Mononuclear cell (primary cell): ENCODE results near the gene TBKBP1. TPM values are rescaled to one million over a fixed set of nuclear protein-coding genes. Genes with fewer than 3 reads are reported as not detected.

Experiments used
- H3K27me3 ChIP-seq: 2 replicates; pipeline ENCODE4 v1.6.0; 2011; ENCODE audit warnings: low read length, control low read depth; ENCODE audit not compliant: insufficient read depth
- H3K4me1 ChIP-seq: 2 replicates; pipeline ENCODE4 v1.5.1; 2011; ENCODE audit warnings: mild to moderate bottlenecking, low read length, control low read depth; ENCODE audit not compliant: insufficient read depth
- H3K4me3 ChIP-seq: 2 replicates; pipeline ENCODE4 v1.5.1; 2011; ENCODE audit warnings: mild to moderate bottlenecking, low read length, moderate library complexity
- H3K9me3 ChIP-seq: 2 replicates; pipeline ENCODE4 v1.5.1; 2011; ENCODE audit warnings: low read depth, mild to moderate bottlenecking, control low read depth, low read length
- total RNA-seq: library from RNA; depleted of rRNA; stranded (reverse); fragments of >200 nt; gene quantifications from one replicate; pipeline ENCODE4 v1.2.3, GENCODE V29; 2012

The TBKBP1 gene
- total RNA-seq, 1 donor, result 4.7 TPM

DNA sequence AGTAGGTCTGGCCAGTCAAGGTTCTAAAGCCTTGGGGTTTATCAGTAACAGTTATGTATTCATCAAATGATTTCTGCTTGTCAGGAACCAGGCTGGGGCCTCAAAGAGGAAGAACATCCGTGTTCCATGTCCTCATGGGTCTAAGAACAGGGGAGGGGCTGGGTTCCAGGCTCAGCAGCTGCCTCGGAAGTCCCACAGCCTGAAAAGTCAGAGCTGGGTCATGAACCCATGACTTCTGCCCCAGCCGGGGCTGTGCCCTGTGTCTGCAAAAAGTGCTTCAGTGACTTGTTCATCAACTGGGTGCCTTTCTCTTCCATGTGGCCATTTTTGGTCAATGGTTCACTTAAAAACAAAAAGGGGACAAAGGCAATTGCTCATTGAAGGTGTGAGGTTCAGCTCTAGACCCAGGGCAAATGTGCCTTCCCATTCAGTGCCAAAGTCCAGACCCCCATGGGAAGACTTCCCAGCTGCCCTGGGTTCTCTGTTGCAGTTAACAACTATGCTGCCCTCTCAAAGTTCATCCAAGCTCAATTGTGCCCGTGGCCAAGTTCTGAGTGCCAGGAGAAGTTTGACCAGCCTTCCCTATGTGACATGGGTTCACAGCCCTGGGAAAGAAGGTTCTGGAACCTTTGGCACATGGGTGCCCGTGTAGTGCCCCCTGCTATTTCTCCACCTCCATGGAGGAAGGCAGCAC lies 18.5 kb downstream of the TBKBP1 start:
- Histone ChIP-seq H3K4me1 (peaks cover 58% of the 10 kb centered on the region), H3K9me3 (no peaks in the 10 kb centered on the region), H3K27me3 (no peaks in the 10 kb centered on the region), H3K4me3 (no peak overlapping the region)

DNA sequence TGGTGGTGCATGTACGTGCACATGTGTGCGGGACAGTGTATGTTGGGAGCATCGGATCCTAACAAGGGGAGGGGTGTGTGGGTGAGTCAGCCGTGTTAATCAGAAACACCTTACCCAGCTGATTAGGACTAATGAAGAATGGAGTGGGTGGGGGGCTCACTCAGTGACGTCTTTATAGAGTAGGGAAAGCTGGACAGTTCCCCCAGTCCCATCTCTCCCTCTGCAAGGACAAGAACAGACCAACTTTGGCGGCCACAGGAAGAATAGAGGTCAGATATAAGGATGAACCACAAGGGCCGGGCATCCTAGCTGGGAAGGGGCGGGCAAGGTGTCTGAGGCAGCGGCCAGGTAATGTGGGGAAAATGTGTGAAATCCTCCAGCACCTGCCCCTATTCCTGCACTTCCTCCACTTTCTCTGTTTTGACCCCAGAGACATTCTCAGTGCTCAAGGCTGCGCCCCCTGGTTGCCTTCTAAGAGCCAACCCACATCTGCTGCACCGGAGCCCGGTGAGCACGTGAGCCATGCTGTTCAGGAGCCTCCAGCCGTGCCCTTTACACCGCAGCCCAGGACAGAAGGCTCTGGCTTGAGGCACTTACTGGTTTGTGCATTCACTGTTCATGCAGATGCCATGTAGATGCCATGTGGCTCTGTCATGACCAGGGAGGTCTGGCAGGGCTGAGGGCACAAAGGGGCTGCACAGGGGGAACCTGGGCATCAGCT lies 20.2 kb downstream of the TBKBP1 start:
- Histone ChIP-seq H3K27me3 (no peaks in the 10 kb centered on the region), H3K4me3 (no peak overlapping the region), H3K4me1 (peaks cover 68% of the 10 kb centered on the region), H3K9me3 (no peaks in the 10 kb centered on the region)

DNA sequence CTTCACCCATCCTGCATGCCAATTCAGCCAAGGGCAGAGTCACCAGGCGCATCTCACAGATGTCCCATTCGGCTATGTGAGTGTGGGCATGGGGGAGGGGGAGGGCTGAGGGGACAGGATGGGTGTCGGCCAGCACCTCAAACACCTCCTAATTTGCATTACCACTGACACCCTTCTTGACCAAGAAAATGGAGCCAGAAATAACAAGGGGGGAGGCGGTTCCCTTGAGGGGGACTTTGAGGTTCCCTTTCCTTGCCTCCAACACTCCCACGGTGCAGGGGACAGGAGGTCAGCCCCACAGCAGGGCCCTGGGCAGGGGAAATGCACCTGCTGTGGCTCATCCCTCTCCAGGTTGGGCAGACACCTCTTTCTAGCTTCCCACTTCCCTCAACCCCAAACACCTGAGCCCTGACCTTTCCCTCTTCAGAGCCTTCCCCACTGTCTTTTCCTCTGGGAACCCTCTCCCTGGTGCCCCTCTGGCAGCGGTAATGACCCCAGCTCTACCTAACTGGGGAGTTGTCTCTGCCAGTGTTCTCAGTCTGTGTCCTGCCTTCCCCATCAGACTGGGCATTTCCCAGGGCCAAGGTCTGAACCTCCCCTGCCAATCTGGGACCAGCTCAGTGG lies 20.9 kb downstream of the TBKBP1 start:
- H3K27me3 ChIP-seq, result peaks cover 3% of the 10 kb centered on the region
- H3K9me3 ChIP-seq, result no peaks in the 10 kb centered on the region
- H3K4me3 ChIP-seq, result no peak overlapping the region
- H3K4me1 ChIP-seq, result peaks cover 75% of the 10 kb centered on the region

DNA sequence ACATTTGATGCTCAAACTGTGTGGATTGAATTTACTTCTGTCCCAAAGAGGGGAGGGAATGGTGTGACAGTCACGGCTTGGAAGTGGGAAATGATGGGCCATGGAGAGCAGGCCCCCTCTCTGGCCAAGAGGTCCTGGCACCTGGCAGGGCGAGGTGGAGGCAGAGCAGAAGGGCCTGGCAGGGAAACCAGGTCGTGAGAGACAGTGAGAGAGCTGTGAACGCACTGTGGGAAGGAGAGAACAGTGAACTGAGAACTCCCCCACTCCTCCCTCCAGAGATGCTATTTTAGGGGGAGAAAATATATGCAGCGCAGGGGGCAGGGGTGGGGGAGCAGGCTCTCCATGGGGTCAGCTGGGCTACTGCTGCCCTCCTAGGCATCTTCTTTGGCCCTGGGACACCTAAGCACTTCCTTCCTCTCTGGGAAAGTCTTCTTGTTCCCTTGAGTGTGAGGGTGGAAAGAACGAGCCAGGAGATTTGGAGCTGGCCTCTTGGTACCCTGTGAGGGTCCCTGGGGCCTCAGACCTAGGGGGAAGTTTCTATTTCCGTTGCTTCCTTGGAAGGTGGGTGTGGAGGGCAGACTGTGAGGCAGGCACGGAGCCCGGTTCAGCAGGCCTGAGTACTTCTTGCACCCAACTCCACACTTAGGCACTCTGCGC lies 21.8 kb downstream of the TBKBP1 start:
- H3K27me3 ChIP-seq, result peaks cover 3% of the 10 kb centered on the region
- no peaks in the 10 kb centered on the region for H3K9me3 ChIP-seq
- no peak overlapping the region for H3K4me3 ChIP-seq
- peaks cover 84% of the 10 kb centered on the region for H3K4me1 ChIP-seq

DNA sequence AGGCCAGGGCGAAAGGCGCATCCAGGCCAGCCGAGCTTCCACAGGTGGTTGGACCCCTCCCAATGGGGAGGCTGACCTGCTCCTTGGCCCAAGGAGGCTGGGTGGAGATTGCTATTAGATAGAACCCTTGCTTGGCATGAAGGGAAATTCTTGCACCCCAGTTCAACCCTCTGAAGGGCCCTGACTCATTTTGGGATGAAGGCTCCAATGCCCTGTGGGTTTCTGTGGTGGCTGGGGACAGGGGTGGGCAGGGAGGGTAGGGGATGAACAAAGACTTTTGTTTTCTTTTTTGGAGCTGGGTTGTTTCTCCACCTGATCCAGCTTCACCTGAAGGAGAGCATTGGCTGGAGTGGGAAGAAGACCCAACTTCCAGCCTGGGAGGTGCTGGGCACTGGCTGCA lies 22.4 kb downstream of the TBKBP1 start:
- Histone ChIP-seq H3K27me3 (peaks cover 6% of the 10 kb centered on the region), H3K9me3 (no peaks in the 10 kb centered on the region), H3K4me3 (no peak overlapping the region), H3K4me1 (peaks cover 90% of the 10 kb centered on the region)

DNA sequence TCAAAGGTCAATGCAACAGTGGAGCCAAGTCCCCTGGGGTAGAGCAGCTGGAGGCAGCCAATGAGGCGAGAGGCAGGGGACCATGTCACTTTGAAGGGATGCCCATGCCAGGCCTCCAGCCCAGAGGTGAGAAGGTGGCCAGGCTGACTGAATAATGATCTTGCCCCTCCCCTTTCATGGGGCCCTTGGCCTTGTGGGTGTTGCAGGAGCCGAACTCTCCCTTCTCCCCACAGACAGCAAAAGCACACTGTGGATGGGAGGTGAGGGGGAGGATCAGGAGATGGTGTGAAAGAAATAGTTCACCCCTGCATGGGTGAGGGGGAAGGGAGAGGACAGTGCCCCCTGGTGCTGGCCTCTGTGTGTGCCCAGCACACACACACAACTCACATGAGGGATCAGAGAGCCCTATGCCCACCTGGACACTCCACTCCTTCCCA lies 23.3 kb downstream of the TBKBP1 start:
- Histone ChIP-seq H3K4me1 (peaks cover 94% of the 10 kb centered on the region), H3K27me3 (peaks cover 11% of the 10 kb centered on the region), H3K9me3 (no peaks in the 10 kb centered on the region), H3K4me3 (no peak overlapping the region)

DNA sequence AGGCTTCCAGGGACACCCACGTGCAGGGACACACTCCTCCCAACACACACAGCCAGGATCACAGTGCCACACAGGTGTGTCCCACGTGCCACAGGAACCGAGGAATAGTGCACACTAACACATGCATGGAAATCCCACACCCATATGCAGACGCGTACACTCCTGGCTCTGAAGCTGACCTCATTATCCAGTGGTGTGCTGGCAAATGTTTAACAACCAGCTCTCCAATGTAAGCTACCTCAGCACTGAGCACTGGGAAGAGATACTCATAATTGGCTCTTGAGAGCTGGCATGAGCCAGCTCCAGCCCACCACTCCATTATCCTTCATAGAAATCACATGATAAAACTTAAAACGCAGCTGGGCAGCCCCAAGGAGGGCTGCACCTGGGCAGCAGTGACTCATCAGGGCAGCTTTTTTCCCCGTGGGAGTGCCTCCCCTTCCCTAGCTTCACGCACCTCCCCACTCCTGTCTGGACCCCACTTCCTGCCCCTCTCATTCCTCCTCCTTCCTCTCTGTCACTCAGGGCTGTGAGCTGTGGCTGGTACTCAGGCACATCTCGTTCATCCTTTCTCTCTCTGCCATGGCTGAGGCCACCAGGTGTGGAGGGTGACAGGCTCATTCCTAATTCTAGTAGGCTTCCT lies 24.1 kb downstream of the TBKBP1 start:
- peaks cover 87% of the 10 kb centered on the region for H3K4me1 ChIP-seq
- no peaks in the 10 kb centered on the region for H3K9me3 ChIP-seq
- H3K4me3 ChIP-seq, result no peak overlapping the region
- peaks cover 11% of the 10 kb centered on the region for H3K27me3 ChIP-seq

DNA sequence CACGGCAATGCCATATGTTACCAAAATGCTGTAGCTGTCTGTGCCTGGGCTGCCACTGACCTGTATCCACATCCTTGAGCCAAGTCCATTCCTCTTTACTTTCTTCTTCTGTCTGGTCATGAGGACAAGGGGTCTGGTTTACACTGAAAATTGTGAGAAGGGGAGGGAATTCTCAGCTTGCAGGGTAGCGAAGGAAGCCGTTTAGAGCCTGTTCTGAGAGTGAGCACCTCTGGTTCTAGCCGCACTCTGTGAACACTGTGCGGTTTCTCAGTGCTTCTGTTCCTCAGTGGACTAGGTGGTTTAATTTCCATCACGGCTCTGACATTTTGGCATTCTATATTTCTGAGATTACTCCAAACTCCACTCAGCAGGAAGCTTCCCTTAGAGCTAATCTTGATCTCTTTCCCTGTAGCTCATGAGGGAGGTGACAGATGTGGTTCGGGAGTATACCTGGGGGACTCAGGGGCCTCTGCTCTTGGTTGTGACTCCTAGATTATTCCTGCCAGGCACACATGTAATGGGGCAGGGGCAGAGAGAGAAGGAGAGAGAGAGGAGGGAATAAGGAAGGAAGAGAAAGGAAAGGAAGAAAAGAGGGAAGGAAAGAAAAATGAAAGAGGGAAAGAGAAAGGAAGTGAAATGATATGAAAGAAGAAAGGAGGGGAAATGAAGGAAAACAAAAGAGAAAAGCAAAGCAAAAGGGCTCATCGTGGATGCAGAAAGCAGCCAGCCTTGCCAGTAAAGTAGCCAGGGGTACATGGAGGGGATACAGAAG lies 24.9 kb downstream of the TBKBP1 start:
- peaks cover 11% of the 10 kb centered on the region for H3K27me3 ChIP-seq
- H3K4me1 ChIP-seq, result peaks cover 80% of the 10 kb centered on the region
- no peak overlapping the region for H3K4me3 ChIP-seq
- no peaks in the 10 kb centered on the region for H3K9me3 ChIP-seq

DNA sequence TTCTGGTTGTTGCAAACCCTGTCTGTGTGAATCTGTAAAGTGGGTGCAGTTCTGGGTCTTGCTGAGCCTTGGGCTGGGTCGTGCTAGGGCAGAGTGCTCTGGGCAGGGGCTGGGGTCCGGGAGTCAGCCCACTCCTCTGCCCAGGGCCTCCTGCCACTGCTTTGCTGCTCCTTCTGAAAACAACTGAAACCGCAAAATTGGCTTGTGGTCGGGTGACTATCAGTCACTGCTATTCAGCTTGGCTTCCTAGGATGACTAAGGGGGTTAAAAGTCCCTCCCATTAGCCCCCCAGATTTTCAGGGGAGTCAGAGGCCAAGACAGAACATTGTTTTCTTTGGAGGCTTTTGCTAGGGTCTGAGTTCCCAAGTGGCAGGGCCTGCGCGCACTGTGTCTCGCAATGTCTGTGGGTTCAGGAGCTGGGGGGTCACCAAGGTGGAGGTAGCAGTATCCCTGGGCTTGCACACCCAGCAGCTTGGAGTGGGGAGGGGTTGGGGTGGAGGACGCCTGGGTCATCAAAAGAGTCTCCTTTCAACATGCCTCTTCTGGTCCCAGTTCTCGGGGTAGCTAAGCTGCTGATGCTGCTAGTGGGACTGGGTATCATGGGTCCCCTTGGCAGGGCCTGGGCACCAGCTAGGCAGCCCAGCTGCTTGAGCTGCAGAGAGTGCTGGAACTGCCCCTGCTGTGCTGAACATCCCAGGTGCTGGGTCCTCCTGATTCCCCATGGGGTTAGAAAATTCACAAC lies 25.6 kb downstream of the TBKBP1 start:
- Histone ChIP-seq H3K4me3 (no peak overlapping the region), H3K27me3 (peaks cover 11% of the 10 kb centered on the region), H3K4me1 (peaks cover 72% of the 10 kb centered on the region), H3K9me3 (no peaks in the 10 kb centered on the region)

DNA sequence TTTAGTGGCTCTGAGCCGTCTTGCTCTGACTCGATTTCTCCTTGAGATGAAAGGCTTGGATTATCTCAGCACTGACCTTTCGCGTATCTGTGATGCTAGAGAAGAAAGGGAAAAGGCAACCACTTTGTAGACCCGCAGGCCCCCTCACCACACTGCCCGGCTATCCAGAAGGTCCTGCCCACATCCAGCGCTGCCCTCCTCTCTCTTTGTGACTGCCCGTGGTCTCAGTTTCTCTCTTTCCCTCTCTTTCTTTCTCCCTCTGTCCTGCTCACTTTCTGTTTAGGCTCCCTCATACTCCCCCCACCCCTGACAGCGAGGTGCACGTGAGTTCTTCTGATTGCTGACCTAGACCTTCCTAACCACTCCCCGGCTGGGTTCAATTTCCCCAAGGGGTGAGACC lies 26.2 kb downstream of the TBKBP1 start:
- Histone ChIP-seq H3K4me1 (peaks cover 66% of the 10 kb centered on the region), H3K27me3 (peaks cover 11% of the 10 kb centered on the region)

DNA sequence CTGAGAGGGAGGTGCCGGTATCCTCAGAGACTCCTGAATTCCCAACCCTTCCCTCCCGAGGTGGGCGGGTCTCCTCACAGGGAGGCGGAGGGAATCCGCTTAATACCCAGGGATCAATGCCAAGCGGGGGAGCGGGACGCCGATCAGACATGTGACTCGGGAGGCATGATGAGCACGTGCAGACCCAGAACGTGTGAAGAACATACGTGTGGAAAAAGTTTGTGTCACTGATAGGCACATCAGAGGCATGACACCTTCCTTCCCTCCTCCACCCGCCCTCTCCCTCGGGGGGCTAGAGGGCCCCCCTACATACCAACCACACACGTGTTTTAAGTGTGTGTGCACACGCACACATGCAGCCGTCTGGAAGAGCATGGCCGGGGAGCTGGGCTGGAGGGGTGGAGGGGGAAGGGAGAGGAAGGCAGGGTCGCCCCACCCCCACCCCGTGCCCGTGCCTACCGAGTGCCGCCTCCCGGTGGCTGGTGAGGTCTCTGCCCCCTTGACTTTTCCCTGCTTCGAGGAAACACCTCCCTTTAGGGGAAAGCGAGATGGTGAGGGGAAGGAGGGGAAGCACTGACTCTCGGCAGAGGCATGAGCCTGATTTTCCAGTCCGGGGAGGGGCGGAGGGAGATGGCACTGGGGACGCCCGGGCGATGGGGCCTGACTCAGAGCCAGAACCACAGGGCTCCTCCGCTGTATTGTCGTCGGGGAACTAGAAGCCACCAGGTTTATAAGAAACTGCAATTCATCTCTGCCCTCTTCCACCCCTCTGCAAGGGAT lies 27.0 kb downstream of the TBKBP1 start:
- H3K4me1 ChIP-seq, result peaks cover 60% of the 10 kb centered on the region
- H3K27me3 ChIP-seq, result peaks cover 11% of the 10 kb centered on the region
- H3K4me3 ChIP-seq, result no peak overlapping the region

More for the DNA sequence above, 26.2 kb downstream of the TBKBP1 start:
- Histone ChIP-seq H3K9me3 (no peaks in the 10 kb centered on the region), H3K4me3 (no peak overlapping the region)

DNA sequence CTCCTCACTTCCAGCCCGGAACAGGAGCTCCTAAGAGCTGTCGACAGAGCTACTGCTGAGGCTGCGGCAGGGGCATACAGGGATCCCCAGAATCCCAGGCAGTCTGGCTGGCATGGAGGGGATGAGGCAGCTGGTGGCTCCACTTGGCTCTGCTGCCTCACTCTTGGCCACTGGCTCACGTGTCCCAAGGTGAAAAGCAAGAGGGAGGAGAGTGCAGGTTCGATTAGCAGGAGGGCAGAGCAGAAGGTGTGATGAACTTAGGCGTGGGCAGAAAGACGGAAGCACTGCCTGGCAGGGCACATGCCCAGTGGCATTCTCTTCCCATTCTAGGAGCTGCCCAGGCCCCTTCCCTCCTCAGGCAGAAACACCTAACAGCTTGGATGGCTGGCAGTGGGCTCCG lies 27.8 kb downstream of the TBKBP1 start:
- Histone ChIP-seq H3K4me3 (no peak overlapping the region), H3K9me3 (no peaks in the 10 kb centered on the region), H3K4me1 (peaks cover 52% of the 10 kb centered on the region), H3K27me3 (peaks cover 11% of the 10 kb centered on the region)

More for the DNA sequence above, 27.0 kb downstream of the TBKBP1 start:
- H3K9me3 ChIP-seq, result no peaks in the 10 kb centered on the region

DNA sequence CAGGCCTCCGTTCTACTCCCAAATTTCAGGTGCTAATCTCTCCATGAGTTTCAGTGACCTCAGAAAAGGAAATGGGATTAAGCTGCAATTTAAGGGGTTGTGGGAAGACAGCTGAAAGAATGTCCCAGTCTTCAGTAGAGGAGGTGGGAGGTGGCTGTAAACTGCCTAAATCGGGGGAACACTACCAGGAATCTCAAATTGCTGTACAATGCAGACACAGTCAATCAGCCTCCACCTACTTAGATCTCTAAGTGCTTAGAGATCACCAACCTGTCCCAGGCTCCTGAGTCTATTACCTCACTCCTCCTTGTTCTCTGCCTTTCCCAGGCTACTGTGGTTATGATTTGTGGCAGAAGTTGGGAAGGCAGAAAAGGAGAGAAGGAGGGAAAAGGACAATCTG lies 30.7 kb downstream of the TBKBP1 start:
- Histone ChIP-seq H3K4me1 (peaks cover 26% of the 10 kb centered on the region), H3K9me3 (no peaks in the 10 kb centered on the region), H3K27me3 (peaks cover 8% of the 10 kb centered on the region), H3K4me3 (no peak overlapping the region)
